Smooth muscle cell (in vitro differentiated cells): Measurements from ENCODE around the gene TSPAN3. TPM values are rescaled to one million over a fixed set of nuclear protein-coding genes. Genes with fewer than 3 reads are reported as not detected.

Source experiments
- DNase-seq: peaks from one replicate; lab custom pipeline; 2025; ENCODE audit not compliant: unreplicated experiment; lab: John Stamatoyannopoulos, UW
- H2AFZ ChIP-seq: fragments of 200-600 bp; sonication (generic); 2 replicates; pipeline ENCODE4 v1.6.0; 2016; ENCODE audit warnings: antibody characterized with exemption, low read depth, mild to moderate bottlenecking
- H3F3A ChIP-seq: fragments of 200-600 bp; sonication (generic); 2 replicates; pipeline ENCODE4 v1.6.0; 2017; ENCODE audit warnings: antibody characterized with exemption, low read depth
- H3K27ac ChIP-seq: fragments of 200-600 bp; sonication (generic); 2 replicates; pipeline ENCODE4 v1.5.1; 2016; ENCODE audit warnings: low read depth, mild to moderate bottlenecking
- H3K27me3 ChIP-seq: fragments of 200-600 bp; sonication (generic); 2 replicates; pipeline ENCODE4 v1.6.1; 2016; ENCODE audit warnings: low read depth, mild to moderate bottlenecking
- H3K36me3 ChIP-seq: fragments of 200-600 bp; sonication (generic); 2 replicates; pipeline ENCODE4 v1.5.1; 2016; ENCODE audit warnings: low read depth
- H3K4me1 ChIP-seq: fragments of 200-600 bp; sonication (generic); 2 replicates; pipeline ENCODE4 v1.5.1; 2016; ENCODE audit warnings: low read depth
- H3K4me2 ChIP-seq: fragments of 200-600 bp; sonication (generic); 2 replicates; pipeline ENCODE4 v1.6.0; 2016; ENCODE audit warnings: mild to moderate bottlenecking
- H3K4me3 ChIP-seq: fragments of 200-600 bp; sonication (generic); 2 replicates; pipeline ENCODE4 v1.5.1; 2016; ENCODE audit warnings: mild to moderate bottlenecking
- H3K79me2 ChIP-seq: fragments of 200-600 bp; sonication (generic); 2 replicates; pipeline ENCODE4 v1.6.0; 2016; ENCODE audit warnings: low read depth, mild to moderate bottlenecking
- H3K9ac ChIP-seq: fragments of 200-600 bp; sonication (generic); 2 replicates; pipeline ENCODE4 v1.6.0; 2016; ENCODE audit warnings: low read depth
- H3K9me3 ChIP-seq: fragments of 200-600 bp; sonication (generic); replicated peaks from 2 replicates; pipeline ENCODE4 v1.5.1; 2016; ENCODE audit warnings: low read depth
- H4K20me1 ChIP-seq: fragments of 200-600 bp; sonication (generic); 2 replicates; pipeline ENCODE4 v1.6.0; 2016; ENCODE audit warnings: low read depth
- CTCF ChIP-seq: fragments of 200-600 bp; sonication (generic); IDR thresholded peaks from 2 replicates; pipeline ENCODE4 v1.5.1; 2017; ENCODE audit warnings: borderline replicate concordance, mild to moderate bottlenecking, antibody characterized with exemption; ENCODE audit not compliant: insufficient read depth, poor library complexity, severe bottlenecking
- WGBS: methylation state at CpG from one replicate; pipeline ENCODE4 v1.1.7; 2016; ENCODE audit warnings: low lambda C conversion rate; 5-methylcytosine and 5-hydroxymethylcytosine counted together
- polyA plus RNA-seq: library from polyadenylated mRNA; unstranded; fragments of >200 nt; fragmentation: Nextera tagmentation; extraction: Ambion mirVana; gene quantifications from 2 replicates; pipeline ENCODE4 v1.2.1, GENCODE V29; 2016
- total RNA-seq: library from RNA; depleted of rRNA; stranded (reverse); fragments of >200 nt; gene quantifications from 2 replicates; pipeline ENCODE4 v1.2.3, GENCODE V29; 2014

The TSPAN3 gene
- total and polyA plus RNA-seq, 2 experiments from 2014 or later, result 257 to 276 TPM

GRCh38 chr15:77037388-77038209 is 33.3 kb downstream of the TSPAN3 start:
- no peaks in the 10 kb centered on the region for H3K27me3 ChIP-seq
- H3K9ac ChIP-seq, result no peak overlapping the region
- no peaks in the 10 kb centered on the region for H3K79me2 ChIP-seq
- H3K4me3 ChIP-seq, result no peak overlapping the region
- H4K20me1 ChIP-seq, result no peaks in the 10 kb centered on the region
- no peaks in the 10 kb centered on the region for H3K4me1 ChIP-seq
- no peak for TF ChIP-seq CTCF
- WGBS, result 97% methylated on average over 12 of the region's 12 CpGs
- no peak for DNase-seq
- H3K9me3 ChIP-seq, result no peaks in the 10 kb centered on the region
- no peak overlapping the region for H3K27ac ChIP-seq
- no peaks in the 10 kb centered on the region for H3K36me3 ChIP-seq
- no peak overlapping the region for H2AFZ ChIP-seq
- H3K4me2 ChIP-seq, result no peak overlapping the region
- H3F3A ChIP-seq, result peaks cover 4% of the 10 kb centered on the region

GRCh38 chr15:77036537-77037387 is 34.1 kb downstream of the TSPAN3 start:
- no peaks in the 10 kb centered on the region for H4K20me1 ChIP-seq
- 96% methylated on average over 22 of the region's 22 CpGs for WGBS
- H3K9ac ChIP-seq, result no peak overlapping the region
- no peaks in the 10 kb centered on the region for H3K79me2 ChIP-seq
- H2AFZ ChIP-seq, result no peak overlapping the region
- no peak for DNase-seq
- H3K4me2 ChIP-seq, result no peak overlapping the region
- H3K27ac ChIP-seq, result no peak overlapping the region
- no peaks in the 10 kb centered on the region for H3K4me1 ChIP-seq
- no peaks in the 10 kb centered on the region for H3K36me3 ChIP-seq
- no peak overlapping the region for H3K4me3 ChIP-seq
- H3K27me3 ChIP-seq, result no peaks in the 10 kb centered on the region
- TF ChIP-seq CTCF, result no peak
- H3K9me3 ChIP-seq, result no peaks in the 10 kb centered on the region
- peaks cover 3% of the 10 kb centered on the region for H3F3A ChIP-seq

- Histone ChIP-seq H4K20me1 (no peaks in the 10 kb centered on the region), H3K4me3 (no peak overlapping the region), H3K79me2 (no peaks in the 10 kb centered on the region), H3K36me3 (no peaks in the 10 kb centered on the region), H2AFZ (no peak overlapping the region), H3K4me2 (no peak overlapping the region), H3K9me3 (no peaks in the 10 kb centered on the region), H3K4me1 (no peaks in the 10 kb centered on the region), H3K27ac (no peak overlapping the region), H3K9ac (no peak overlapping the region), H3K27me3 (no peaks in the 10 kb centered on the region), H3F3A (no peaks in the 10 kb centered on the region)
- no peak for TF ChIP-seq CTCF
- 95% methylated on average over 13 of the region's 13 CpGs for WGBS
- no peak for DNase-seq
These were observed 34.9 kb downstream of the TSPAN3 start for GRCh38 chr15:77035999-77036471.
